Measurements from ENCODE around the gene NTN1.

Gene NTN1

DNA sequence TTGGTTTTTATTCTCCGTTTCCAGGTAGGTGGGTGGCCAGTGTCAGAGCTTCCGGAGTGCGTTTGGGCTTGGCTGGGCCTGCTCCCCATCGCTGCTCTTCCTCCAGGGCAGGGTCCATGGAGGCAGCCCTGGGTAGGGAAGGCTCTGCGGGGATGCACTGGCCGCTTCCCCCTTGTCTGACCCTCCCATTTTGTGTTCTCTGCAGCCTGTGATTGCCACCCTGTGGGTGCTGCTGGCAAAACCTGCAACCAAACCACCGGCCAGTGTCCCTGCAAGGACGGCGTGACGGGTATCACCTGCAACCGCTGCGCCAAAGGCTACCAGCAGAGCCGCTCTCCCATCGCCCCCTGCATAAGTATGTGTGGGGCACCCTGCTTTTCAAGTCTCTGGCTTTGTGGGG lies 158.3 kb downstream of the NTN1 start (continued):
- TF ChIP-seq ZNF18 (tag by site-specific recombination; IDR thresholded peaks at IDR 0.05) (no peak), ZNF692 (tag by site-specific recombination; IDR thresholded peaks at IDR 0.05) (no peak), ZFP69B (tag by site-specific recombination; IDR thresholded peaks at IDR 0.05) (no peak), ZNF768 (tag by site-specific recombination; IDR thresholded peaks at IDR 0.05) (no peak), ZFP41 (tag by site-specific recombination; IDR thresholded peaks at IDR 0.05; ENCODE audit: borderline replicate concordance) (no peak)
- TF ChIP-seq, protein P1, sequence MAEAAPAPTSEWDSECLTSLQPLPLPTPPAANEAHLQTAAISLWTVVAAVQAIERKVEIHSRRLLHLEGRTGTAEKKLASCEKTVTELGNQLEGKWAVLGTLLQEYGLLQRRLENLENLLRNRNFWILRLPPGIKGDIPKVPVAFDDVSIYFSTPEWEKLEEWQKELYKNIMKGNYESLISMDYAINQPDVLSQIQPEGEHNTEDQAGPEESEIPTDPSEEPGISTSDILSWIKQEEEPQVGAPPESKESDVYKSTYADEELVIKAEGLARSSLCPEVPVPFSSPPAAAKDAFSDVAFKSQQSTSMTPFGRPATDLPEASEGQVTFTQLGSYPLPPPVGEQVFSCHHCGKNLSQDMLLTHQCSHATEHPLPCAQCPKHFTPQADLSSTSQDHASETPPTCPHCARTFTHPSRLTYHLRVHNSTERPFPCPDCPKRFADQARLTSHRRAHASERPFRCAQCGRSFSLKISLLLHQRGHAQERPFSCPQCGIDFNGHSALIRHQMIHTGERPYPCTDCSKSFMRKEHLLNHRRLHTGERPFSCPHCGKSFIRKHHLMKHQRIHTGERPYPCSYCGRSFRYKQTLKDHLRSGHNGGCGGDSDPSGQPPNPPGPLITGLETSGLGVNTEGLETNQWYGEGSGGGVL (tag by site-specific recombination; IDR thresholded peaks at IDR 0.05): no peak

GRCh38 chr17:9181640-9182039 lies 160.3 kb downstream of the NTN1 start:
- Histone ChIP-seq H3K9me3 (ENCODE audit: control insufficient read depth, insufficient read depth, low read depth, low read length) (no peaks in the 10 kb centered on the region), H3K4me3 (ENCODE audit: low read depth, low read length) (no peak overlapping the region), H3K36me3 (ENCODE audit: control insufficient read depth in 2 of 2, insufficient read depth in 1 of 2, low read length in 2 of 2) (peaks cover 0 to 27% of the 10 kb centered on the region in 2 experiments; a peak in 1 of 3 replicates), H3K27ac (ENCODE audit: extremely low read depth, low read depth, low read length) (no peak overlapping the region), H3K4me1 (ENCODE audit: control insufficient read depth, insufficient read depth, low read length) (no peaks in the 10 kb centered on the region)
- ChIA-PET POLR2A (no interaction called here), CTCF (interaction anchor here (0.5 to 0.6 kb wide), 2 partner anchors 28 to 1138 kb away, joined by 3 read pairs; no protein-coding TSS in a partner anchor)
- TF ChIP-seq GLIS2 (tag by site-specific recombination; IDR thresholded peaks at IDR 0.05) (no peak), ZNF677 (tag by site-specific recombination; IDR thresholded peaks at IDR 0.05) (no peak), ZNF580 (tag by site-specific recombination; IDR thresholded peaks at IDR 0.05) (no peak), ZNF560 (tag by site-specific recombination; IDR thresholded peaks at IDR 0.05; ENCODE audit: borderline replicate concordance) (no peak), ZNF555 (tag by site-specific recombination; conservative IDR thresholded peaks at IDR 0.05) (no peak), ZNF423 (tag by site-specific recombination; IDR thresholded peaks at IDR 0.05) (no peak), ZNF639 (tag by site-specific recombination; IDR thresholded peaks at IDR 0.05) (no peak)
- TF ChIP-seq, protein P2, sequence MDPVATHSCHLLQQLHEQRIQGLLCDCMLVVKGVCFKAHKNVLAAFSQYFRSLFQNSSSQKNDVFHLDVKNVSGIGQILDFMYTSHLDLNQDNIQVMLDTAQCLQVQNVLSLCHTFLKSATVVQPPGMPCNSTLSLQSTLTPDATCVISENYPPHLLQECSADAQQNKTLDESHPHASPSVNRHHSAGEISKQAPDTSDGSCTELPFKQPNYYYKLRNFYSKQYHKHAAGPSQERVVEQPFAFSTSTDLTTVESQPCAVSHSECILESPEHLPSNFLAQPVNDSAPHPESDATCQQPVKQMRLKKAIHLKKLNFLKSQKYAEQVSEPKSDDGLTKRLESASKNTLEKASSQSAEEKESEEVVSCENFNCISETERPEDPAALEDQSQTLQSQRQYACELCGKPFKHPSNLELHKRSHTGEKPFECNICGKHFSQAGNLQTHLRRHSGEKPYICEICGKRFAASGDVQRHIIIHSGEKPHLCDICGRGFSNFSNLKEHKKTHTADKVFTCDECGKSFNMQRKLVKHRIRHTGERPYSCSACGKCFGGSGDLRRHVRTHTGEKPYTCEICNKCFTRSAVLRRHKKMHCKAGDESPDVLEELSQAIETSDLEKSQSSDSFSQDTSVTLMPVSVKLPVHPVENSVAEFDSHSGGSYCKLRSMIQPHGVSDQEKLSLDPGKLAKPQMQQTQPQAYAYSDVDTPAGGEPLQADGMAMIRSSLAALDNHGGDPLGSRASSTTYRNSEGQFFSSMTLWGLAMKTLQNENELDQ (tag by site-specific recombination; IDR thresholded peaks at IDR 0.05; ENCODE audit: low read depth): no peak

DNA sequence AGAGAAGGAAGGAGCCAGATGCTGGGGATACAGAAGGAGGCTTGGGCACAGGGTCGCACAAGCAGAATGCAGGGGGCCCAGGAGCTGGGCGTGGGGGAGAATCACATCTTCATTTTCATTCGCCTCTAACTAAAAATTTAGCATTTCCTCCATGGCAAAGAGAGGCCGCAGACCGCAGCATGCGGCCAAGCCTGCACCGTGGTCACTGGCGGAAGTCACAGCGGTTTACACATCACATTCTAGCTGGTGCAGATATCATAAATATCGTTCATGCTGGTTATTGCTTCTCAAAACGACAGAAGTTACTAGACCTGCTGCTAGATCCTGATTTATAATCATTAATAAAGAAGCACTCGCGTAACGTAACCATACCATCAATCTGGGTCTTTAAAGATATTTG lies 162.0 kb downstream of the NTN1 start:
- Histone ChIP-seq H3K27ac (ENCODE audit: extremely low read depth, low read depth, low read length) (no peak overlapping the region), H3K36me3 (ENCODE audit: control insufficient read depth in 2 of 2, insufficient read depth in 1 of 2, low read length in 2 of 2) (peaks cover 0 to 27% of the 10 kb centered on the region in 2 experiments; a peak in 2 of 3 replicates), H3K4me3 (ENCODE audit: low read depth, low read length) (no peak overlapping the region), H3K9me3 (ENCODE audit: control insufficient read depth, insufficient read depth, low read depth, low read length) (no peaks in the 10 kb centered on the region), H3K4me1 (ENCODE audit: control insufficient read depth, insufficient read depth, low read length) (no peaks in the 10 kb centered on the region)
- POLR2A ChIA-PET: no interaction called here
- CTCF ChIA-PET: no interaction called here
- TF ChIP-seq ZBTB8A (tag by site-specific recombination; IDR thresholded peaks at IDR 0.05): no peak
- TF ChIP-seq ZBTB26 (tag by site-specific recombination; optimal IDR thresholded peaks at IDR 0.05): no peak
- no peak for TF ChIP-seq ZNF324 (tag by site-specific recombination; IDR thresholded peaks at IDR 0.05)
- TF ChIP-seq ZNF404 (tag by site-specific recombination; IDR thresholded peaks at IDR 0.05): no peak
- no peak for TF ChIP-seq RBAK (tag by site-specific recombination; IDR thresholded peaks at IDR 0.05)
- no peak for TF ChIP-seq ZNF26 (tag by site-specific recombination; IDR thresholded peaks at IDR 0.05)

Measured in HEK293 (cell line).